GM21360 (cell line): ENCODE data around the gene FAM221A.
"Not testable (repeated sequence)": the region's sequence is repeated elsewhere in the genome, so short reads cannot be mapped to it uniquely, and the experiment has no call there.

Source experiments
- ATAC-seq: cut with Tn5 transposase; IDR thresholded peaks from one replicate; pipeline ENCODE4 v1.9.1; 2021; ENCODE audit warnings: mild to moderate bottlenecking, moderate library complexity; ENCODE audit not compliant: unreplicated experiment

FAM221A gene

DNA sequence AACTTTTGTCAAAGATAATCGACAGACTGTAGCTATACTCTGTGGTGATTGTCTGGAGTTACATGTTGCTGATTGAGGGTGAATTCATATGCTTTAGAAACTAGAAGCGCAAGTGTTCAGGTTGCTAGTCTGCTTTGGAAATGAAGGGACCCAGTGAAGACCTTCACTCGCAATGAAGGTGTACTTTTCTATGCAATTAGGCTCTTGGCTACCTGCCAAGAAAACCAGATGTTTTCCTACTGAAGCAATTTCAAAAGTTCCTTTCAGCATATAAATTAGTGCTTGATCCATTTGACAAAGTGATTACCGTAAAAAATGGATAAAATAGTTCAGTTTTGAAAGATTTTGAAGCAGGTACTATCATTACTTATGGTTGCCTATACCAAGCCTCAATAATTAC is 20.0 kb downstream of the FAM221A start:
- ATAC-seq = no peak

DNA sequence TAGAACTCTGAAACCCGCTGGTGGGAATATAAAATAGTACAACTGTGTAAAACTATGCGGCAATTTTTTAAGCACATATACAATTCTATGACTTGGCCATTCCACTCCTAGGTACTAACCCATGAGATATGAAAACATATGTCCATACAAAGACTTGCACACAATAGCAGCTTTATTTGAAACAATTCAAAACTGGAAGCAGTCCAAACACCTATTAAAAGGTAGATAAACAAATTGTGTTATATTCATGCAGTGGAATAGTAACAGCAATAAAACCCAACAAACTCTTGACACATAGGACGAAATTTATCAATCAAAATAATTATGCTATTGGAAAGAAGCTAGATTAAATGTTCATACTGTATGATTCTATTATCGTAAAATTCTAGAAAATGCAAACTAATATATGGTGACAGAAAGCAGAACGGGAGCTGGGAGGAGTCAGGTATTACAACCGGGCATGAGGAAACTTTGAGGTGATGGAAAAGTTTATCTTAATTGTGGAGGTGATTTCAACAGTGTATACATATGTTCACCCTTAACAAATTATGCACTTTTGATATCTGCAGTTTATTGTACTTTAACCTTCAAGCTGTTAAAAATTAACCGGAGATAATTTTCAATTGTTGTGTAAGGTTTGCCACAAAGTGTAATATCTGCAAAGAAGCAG is 29.2 kb downstream of the FAM221A start:
- no peak for ATAC-seq

DNA sequence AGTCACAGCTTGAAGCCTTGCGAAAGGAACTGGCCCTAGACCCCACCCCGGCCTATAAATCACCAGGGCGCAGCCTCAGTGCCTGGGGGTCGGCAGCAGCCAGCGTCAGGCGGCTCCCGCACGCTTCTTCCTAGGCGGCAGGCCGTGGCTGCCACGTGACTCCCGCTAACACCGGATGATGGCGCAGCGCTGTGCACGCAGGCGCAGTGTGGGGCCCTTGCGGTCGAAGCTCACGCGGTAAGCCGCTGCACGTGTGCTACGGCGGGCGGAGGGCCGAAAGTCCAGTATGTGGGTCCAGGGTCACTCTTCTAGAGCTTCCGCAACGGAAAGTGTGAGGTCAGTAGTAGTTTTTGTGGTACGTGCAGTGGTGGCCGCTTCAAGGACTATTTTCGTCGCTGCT is 30.0 kb downstream of the FAM221A start, which contains the start of gene STK31:
STK31 (plus strand) TSS at position 220 of the 400 bp plus-strand sequence; CDS start at position 287, 67 bp downstream.
- no peak for ATAC-seq

DNA sequence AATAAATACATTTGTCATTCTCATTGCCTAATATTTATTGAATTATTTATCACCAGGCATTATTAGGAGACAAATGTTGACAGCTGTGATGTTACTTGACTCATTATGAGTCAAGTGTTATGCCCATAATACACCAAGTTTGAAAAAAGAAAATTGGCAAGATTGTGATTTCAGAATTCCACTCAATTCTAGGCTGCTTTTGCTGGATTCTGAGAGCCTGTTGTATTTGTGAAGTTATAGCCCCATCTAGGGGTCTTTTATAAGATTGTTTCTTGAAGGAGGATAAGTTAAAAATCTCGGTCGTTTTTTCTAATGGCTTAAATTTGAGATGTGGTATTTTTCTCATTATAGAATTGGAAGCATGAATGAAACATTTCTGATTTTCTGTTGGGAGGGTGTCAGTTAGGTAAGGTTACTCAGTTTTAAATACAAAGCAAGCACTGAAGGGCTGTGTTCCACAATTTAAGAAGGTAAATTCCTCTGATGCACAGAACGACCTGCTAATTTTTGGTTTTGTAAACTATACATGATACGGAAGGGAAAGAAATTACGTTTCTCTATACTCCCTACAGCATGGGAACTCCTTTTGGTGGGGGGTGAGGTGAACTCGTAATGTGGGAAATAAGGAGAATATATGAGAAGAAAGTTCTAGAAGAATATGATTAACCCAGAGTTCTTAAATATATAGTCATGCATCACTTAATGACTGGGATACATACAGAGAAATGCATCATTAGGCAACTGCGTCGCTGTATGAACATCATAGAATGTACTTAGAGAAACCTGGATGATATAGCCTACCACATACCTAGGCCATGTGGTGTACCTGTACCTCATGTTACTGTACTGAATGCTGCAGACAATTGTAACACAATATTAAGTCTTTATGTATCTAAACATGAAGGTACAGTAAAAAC is 32.6 kb downstream of the FAM221A start:
- ATAC-seq = no peak

DNA sequence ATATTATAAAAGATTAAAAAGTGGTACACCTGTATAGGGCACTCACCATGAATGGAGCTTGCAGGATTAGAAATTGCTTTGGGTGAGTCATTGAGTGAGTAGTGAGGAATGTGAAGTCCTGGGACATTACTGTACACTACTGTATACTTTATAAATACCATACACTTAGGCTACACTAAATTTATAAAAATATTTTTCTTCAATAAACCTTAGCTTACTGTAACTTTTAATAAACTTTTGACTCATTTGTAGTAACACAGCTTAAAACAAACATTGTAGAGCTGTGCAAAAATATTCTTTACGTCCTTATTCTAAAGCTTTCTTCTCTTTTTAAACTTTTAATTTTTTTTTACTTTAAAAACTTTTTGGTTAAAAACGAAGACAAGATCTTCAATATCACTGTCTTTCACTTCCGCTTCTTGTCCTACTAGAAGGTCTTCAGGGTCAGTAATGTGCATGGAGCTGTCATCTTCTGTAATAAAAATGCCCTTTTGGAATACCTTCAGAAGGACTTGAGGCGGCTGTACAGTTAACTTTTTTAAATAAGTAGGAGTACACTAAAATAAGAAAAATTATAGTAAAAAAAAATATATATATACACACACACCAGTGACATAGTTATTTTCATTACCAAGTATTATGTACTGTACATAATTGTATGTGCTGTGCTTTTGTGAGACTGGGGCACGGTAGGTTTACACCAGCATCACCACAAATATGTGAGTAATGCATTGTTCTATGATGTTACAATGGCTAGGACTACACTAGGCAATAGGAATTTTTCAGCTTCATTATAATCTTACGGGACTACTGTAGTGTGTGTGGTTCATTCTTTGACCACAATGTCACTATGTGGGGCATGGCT is 33.5 kb downstream of the FAM221A start:
- no peak for ATAC-seq

DNA sequence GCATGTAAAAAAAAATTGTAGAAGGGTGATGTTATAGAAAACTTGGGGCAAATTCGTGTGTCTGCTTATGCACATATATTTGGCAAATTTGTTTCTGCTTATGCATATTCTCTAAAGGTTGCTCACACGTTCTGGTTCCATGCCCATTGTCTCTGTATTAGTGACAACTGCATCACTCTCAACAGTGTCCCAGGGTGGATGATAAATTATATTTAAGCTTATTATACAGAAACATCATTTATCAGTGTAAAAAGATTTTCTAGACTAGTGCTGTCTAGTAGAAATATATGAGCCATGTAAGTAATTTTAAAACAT is 34.1 kb downstream of the FAM221A start:
- ATAC-seq = no peak

DNA sequence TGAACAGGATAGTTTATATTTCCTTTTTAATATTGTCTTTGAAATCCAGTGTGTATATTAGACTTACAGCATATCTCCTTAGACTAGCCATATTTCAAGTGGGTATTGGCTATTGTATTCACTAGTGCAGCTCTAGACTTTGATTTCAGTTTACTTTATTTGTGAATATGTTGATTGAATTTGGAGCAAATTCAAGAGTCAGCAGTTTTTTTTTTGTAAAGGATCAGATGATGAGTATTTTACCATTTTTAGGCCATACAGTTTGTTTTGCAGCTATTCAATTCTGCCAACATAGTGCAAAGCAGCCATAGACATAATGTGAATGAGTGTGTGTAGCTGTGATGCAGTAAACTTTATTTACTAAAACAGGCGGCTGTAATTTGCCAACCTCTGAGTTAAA is 34.6 kb downstream of the FAM221A start:
- ATAC-seq = no peak

DNA sequence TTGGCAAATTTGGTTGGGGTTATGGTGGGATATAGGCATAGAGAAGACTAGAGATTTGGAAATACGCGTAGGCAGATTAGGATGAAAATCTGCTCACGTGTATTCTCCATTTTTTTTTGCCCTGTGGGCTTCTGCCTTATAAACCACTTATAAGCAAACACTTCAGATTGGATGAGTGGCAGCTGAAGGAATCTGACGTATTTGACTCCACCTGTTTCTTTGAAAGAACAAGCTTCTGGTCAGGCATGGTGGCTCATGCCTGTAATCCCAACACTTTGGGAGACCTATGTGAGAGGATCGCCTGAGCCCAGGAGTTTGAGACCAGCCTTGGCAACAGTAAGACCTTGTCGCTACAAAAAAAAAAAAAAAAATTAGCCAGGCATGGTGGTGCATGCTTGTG is 35.1 kb downstream of the FAM221A start:
- no peak for ATAC-seq

DNA sequence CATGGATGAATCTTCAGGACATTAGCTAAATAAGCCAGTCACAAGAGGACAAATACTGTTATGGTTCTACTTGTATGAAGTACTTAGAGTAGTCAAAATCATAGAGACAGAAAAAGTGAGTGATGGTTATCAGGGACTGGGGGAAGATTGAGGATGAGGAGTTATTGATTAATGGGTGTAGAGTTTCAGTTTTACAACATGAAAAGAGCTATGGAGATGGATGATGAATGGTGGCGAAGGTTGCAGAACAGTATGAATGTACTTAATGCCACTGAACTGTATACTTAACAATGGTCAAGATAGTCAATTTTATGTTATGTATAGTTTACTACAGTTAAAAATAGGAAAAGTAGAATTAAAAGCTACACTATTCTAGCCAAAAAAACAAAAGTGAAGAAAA is 37.8 kb downstream of the FAM221A start:
- no peak for ATAC-seq

DNA sequence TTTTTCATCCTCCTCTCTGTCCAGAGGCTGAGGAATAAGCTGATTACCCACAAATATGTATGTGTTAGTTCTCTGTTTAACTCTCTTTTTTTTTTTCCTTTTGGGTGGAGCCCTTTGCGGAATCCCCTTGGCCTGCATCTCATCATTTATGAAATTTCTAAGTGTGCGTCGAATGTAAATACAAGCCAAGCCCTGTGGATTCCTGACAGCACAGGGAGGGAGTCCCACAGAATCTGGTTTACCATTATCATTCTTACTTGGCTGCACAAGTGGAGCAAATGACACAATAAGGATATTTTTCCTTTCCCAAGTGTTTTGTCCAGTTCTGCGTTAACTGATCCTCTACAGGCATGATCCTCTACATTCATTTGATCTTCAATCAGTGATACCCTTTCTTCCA is 41.5 kb downstream of the FAM221A start:
- ATAC-seq = no peak

DNA sequence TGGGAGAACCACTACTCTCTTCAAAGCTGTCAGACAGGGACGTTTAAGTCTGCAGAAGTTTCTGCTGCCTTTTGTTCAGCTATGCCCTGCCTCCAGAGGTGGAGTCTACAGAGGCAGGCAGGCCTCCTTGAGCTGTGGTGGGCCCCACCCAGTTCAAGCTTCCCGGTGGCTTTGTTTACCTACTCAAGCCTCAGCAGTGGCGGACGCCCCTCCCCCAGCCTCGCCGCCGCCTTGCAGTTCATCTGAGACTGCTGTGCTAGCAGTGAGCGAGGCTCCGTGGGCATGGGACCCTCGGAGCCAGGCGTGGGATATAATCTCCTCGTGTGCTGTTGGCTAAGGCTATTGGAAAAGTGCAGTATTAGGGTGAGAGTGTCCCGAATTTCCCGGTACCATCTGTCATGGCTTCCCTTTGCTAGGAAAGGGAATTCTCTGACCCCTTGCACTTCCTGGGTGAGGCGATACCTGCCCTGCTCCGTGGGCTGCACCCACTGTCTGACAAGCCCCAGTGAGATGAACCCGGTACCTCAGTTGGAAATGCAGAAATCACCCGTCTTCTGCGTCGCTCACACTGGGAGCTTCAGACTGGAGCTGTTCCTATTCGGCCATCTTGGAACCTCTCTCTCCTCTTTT is 42.7 kb downstream of the FAM221A start:
- ATAC-seq = not testable (repeated sequence)

DNA sequence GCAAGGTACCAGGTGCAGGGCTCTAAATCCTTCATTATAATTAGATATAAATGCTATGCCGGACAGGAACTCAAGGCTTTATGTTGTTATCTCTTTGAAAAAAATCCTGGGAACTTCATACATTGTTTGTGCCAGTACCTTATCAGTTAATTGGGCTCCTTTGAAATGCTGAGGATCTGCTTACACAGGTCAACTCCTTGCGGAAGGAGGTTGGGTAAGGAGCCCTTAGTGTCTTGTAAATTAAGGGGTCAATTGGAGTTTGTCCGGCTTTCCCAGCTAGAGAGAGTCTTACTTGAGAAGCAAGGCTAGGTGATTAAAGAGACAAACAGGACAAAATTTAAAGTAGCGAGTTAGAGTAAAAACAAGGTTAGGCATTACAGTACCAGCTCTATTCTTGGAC is 44.1 kb downstream of the FAM221A start:
- not testable (repeated sequence) for ATAC-seq

DNA sequence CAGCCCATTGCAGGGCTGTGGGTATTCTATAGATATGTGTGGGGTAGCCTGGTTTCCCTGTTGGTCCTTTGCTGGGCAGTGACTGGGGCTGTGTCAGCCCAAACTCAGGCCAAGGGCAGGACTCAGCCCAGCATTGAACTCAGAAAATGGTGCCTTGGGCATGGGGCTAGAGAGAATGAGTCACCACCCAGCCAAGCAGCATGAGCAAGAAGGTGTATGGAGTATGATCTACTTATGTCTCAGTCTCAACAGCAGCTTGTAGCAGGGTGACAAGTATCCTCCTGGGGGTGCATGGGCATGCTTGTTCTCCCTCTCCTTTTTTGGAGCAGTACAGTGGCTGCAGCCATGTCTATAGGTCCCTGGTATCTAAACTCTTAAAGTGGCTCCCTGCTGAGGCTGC is 62.1 kb downstream of the FAM221A start:
- ATAC-seq = no peak

DNA sequence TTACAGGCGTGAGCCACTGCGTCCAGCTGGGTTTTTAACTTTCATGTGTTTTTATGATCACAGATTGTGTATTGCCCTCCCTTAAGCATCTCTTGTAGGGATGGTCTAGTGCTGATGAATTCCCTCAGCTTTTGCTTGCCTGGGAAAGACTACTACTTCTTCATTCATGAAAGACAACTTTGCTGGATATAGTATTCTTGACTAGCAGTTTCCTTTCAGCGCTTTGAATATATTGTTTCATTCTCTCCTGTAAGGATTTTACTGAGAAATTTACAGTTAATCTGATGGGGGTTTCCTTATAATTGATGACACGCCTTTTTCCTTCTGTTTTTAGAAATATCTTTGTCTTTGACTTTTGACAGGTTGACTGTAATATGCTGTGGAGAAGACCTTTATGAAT is 63.2 kb downstream of the FAM221A start:
- ATAC-seq = no peak

DNA sequence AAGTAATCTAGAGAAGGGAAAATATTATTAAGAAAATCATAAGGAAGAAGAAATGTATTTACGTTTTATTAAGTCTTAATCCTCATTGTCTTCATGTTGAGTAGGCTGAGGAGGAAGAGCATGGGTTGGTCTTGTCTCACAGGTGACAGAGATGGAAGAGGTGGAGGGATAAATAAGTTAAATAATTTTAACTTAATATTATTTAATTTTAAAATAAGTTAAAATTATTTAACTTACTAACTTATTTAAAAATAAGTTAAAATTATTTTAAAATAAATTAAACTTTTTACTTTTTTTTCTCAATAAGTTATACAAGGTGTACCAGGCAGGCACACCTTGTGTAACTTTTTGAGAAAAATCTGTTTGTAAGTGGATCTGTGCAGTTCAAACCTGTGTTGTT is 66.6 kb downstream of the FAM221A start:
- no peak for ATAC-seq

DNA sequence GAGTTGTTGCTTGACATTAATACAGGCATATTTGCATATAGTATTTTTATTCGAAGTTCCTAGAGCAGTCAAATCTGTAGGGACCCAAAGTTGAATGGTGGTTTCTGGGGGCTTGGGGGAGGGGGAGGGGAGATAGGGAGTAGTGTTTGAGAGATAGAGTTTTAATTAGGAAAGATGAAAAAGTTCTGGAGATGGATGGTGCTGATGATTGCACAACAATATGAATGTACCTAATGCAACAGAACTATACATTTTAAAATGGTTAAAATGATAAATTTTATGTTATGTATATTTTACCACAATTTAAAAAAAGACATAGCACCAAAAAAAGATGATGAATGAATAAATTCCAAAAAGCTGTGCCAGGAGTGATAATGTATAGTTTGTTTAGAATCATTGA is 71.9 kb downstream of the FAM221A start:
- no peak for ATAC-seq
